Stimulated activated CD8-positive, alpha-beta memory T cell treated with anti-CD3 and anti-CD28 coated beads, Interleukin-15, amount 100 ng/mL, for 4 hours (primary cell): ENCODE results near the gene MALRD1.

ENCODE experiments used
- DNase-seq, 2 donors: peaks; one replicate each; pipeline ENCODE4 v3.0.0-alpha.2; 2020; ENCODE audit warnings: low read depth in 2 of 2

The MALRD1 gene

GRCh38 chr10:19048489-19048888 is at the start of gene MALRD1:
TSS of gene MALRD1 (plus strand) at chr10:19048801. CDS start at chr10:19048939, 138 bp downstream.
- no peak for DNase-seq

GRCh38 chr10:19003341-19003740 is 45.3 kb upstream of the MALRD1 start:
- no peak for DNase-seq

GRCh38 chr10:19012111-19012510 is 36.5 kb upstream of the MALRD1 start:
- no peak for DNase-seq

GRCh38 chr10:19014034-19014433 is 34.6 kb upstream of the MALRD1 start:
- no peak for DNase-seq

- DNase-seq: no peak
Observed at GRCh38 chr10:19014498-19014897, 34.1 kb upstream of the MALRD1 start.

DNA sequence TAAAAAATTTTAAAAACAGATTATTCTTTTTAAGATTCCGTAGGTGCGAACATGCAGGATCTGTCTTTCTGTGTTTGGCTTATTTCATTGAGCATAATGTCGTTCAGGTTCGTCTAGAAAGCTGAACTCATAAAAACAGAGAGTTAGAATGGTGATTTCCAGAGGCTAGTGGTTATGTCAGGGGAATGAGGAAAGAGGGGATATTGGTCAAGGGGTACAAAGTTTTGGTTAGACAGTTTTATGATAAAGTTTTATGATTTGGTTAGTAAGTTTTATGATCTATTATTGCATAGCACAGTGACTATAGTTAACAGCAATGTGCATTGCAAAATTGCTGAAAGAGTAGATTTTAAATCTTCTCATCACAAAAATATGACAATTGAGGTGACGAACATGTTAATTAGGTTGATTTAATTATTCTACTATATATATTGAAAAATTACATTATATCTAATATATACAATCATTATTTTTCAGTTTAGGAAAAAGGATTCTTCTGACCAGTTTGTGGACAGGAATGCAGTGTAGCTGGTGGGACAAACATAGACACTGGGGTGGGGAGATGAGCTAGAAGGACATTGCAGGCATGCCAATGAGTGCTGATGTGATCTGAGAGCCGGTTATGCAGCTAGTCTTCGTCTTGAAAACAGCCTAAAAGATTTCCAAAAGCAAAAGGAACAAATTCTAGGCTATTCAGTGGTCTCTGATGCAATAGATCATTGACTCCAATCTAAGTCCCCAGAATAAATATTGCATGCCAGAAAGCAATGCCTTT is 31.3 kb upstream of the MALRD1 start:
- no peak for DNase-seq

DNA sequence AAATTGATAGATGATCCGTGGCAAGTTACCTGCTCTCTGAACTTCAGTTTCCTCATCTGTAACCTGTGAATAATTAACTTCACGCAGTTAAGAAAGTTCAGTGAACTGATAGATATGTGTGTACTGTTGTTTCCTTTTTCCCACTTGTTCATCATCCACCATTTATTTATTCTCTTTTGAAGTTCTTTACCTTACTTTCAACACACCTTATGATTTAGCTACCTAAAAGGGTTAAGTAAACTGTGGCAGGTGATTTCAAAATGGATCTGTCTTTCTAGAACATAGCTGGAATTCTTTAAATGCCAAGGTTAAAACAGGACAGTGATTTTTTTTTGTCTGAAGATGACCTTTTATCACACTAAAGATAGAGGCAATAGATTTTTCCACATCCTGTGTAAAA is 27.4 kb upstream of the MALRD1 start:
- DNase-seq: no peak

GRCh38 chr10:19024611-19025010 is 24.0 kb upstream of the MALRD1 start:
- DNase-seq: no peak

DNA sequence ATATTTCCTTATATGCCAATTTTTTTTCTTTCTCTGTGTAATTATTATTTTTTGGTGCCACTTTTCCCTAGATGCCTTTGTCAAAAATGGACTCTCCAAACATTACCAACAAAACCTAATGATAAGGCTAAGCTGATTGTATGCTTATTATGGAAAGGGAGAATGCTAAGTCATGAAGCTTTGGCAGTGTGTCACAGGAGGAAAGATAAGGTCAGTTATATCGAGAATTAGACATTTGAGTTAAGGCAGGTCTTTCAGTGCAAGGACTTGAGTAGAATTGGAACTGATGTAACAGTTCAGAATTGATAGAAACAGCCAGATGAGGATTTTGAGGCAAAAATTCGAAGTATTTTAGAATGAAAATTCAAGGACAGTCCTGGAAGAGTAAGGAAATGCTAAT is 16.8 kb upstream of the MALRD1 start:
- DNase-seq: no peak

GRCh38 chr10:19033741-19034140 is 14.9 kb upstream of the MALRD1 start:
- no peak for DNase-seq

DNA sequence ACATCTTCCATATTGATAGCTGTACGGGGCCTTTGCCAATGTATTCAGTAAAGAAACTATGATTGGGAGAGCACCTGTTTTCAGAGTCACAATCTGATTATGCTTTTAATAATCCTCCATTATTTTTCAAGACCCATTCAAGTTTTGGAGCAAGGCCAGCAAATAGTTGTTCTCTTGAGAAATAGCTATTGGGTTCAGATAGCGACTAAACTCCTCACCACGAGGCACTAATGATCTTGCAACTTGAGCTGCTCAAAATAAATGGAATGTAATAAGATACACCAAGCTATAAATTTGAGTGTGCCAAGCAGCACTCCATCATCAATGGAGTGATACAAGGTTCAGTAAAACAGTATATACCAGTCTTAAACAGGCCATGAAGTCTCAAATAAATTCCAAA is 7.4 kb upstream of the MALRD1 start:
- DNase-seq: no peak

- DNase-seq: no peak
Observed at GRCh38 chr10:19043431-19043830, 5.2 kb upstream of the MALRD1 start.

- DNase-seq: no peak
Observed at GRCh38 chr10:19046679-19047078, 1.9 kb upstream of the MALRD1 start.

DNA sequence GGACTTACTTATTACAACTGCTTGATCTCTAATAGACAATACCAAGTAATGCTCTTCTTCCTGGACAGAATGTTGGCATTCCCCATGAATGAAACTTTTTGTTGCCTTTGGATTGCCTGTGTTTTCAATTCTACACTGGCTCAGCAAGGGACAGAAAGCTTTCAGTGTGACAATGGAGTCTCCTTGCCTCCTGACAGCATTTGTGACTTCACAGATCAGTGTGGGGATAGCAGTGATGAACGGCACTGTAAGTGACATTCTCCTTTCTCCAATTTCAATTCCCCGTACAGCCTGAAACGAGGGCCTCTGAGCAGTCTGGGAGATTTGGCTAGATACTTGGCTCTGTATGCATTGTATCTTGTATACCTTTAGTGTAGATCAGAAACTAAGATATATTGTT is 290 bp downstream of the MALRD1 start:
- DNase-seq: no peak

DNA sequence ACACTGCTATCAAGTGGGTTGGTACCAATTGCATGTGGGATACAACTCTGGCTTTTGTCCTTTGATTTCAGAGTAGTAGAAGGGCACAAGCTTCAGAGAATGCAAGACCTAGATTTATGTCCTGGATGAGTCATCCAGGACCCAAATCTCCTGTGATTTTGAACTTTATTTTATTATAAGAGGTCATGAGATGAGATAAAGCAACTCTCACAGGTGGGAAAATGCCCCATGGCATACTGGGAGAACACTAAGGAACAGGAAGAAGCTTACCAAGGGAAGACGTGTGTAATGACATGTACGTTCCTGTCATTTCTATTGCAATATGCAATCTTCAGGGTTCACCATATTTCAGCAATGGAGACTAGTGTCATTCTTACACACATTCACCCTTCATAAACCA is 966 bp downstream of the MALRD1 start:
- DNase-seq: no peak

GRCh38 chr10:19054289-19054835 is 5.8 kb downstream of the MALRD1 start:
- no peak for DNase-seq

DNA sequence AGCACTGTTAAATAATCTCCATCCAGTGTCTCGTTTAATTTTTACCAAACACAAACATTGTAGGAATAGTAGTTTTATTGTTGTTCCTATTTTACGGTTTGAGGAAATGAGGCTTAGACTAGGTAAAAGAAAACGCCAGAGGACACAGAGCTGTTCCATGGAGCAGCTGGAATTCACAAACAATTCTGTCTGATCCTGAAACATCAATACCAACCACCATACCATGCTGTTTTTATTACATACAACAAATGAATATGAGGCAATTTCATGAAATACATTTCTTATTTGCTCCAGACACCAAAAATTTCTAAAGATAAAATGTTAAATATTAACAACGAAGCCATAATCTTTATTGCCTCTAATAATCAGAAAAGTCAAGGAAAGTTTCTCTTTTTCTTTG is 9.4 kb downstream of the MALRD1 start:
- no peak for DNase-seq

- no peak for DNase-seq
Observed at GRCh38 chr10:19063986-19064385, 15.4 kb downstream of the MALRD1 start.

GRCh38 chr10:19071946-19072345 is 23.3 kb downstream of the MALRD1 start:
- DNase-seq: no peak

- no peak for DNase-seq
Observed at GRCh38 chr10:19077276-19077675, 28.7 kb downstream of the MALRD1 start.

DNA sequence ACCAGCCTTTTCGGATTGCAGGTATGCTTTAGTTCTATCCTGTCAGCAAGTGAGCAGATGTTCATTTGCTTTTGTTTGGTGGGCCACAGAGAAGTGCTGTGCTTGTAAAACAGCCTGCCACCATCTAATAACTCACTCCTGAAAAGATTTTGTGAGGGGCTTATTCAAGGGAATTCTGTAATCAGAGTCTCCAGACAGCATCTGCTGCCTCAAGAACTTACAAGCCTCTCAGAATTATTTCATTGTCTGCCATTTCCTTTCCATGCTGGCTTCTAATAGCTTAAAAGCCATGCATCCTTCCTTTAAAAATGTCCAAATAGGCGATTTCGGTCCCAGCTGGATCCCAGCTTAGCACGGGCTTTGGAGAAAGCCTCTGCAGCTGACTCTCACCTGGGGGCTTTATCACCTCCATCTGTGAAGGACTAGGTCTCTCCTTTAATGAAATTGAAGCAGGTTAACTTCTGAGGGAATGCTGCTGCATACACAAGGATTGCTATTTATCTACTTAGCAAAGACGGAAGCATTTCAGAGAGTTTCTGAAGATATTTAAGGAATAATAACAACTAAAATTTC is 48.0 kb downstream of the MALRD1 start:
- no peak for DNase-seq

GRCh38 chr10:19097151-19097550 is 48.5 kb downstream of the MALRD1 start:
- DNase-seq: no peak

DNA sequence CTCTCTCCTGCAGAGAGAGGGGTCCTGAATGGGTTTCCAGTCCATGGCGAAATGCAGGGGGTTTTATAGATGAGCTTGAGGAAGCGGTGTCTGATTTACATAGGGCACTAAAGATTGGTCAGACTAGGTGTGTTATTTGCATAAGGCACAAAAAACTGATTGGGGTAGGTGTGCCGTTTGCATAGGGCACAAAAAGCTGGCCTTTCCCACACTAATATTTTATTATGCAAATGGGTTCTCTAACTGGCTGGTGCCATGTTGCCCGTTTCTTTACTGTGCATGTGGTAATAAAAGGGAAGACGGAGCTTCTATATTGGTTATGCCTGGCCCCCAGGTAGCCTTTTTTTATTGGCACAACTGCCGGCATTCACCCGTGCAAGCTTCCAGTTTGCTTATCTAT is 50.2 kb downstream of the MALRD1 start:
- DNase-seq: no peak
